ENCODE data around the gene FBXL20. TPM values are rescaled to one million over a fixed set of nuclear protein-coding genes. Genes with fewer than 3 reads are reported as not detected.

Gene FBXL20
- total RNA-seq, 2 donors from 2014 or later, result 22.4 to 43.6 TPM

DNA sequence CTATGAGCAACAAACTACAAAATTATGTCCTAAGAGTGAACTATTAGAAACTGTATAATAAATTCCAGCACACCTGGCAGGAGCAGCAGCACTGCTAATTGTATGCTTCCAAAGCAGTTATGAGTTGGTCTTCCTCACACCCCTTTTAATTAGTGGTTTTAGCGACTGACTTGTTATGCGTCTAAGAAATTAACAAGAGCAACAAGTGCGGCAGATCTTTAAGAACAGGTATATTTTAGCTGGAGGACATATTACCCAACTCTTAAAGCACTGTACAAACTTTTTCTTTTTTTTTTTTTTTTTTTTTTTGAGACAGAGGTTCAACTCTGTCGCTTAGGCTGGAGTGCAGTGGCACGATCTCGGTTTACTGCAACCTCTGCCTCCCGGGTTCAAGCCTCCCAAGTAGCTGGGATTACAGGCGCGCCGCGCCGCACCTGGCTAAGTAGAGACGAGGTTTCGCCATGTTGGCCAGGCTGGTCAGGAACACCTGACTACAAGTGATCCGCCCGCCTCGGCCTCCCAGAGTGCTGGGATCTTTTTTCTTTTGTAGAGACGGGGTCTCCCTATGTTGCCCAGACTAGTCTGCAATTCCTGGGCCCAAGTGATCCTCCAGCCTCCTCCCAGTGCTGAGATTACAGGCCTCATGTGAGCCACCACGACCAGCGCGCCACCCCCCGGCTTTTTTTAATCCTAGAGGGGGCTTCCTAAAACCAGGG lies 1.6 kb upstream of the FBXL20 start:
- intact Hi-C loops (cut with DNase I), result no loop called here
- 58% methylated on average over 22 of the region's 22 CpGs for WGBS
- Histone ChIP-seq H3K4me1 (replicated peaks) (peaks cover 5% of the 10 kb centered on the region), H3K4me3 (no peak overlapping the region), H3K9me3 (no peaks in the 10 kb centered on the region), H3K36me3 (peaks cover 0 to 5% of the 10 kb centered on the region in 2 donors), H3K27ac (no peak overlapping the region), H3K27me3 (replicated peaks; ENCODE audit: insufficient read depth) (no peaks in the 10 kb centered on the region)
- DNase-seq (ENCODE audit: low spot score), result no peak
- no peak for TF ChIP-seq POLR2AphosphoS5 (IDR thresholded peaks at IDR 0.05)
- TF ChIP-seq POLR2A (IDR thresholded peaks at IDR 0.05), result no peak
- no peak for TF ChIP-seq CTCF (IDR thresholded peaks at IDR 0.05)

- no peak for TF ChIP-seq POLR2A (IDR thresholded peaks at IDR 0.05)
- no peak for TF ChIP-seq CTCF (IDR thresholded peaks at IDR 0.05)
- peak; percentile 78 for TF ChIP-seq POLR2AphosphoS5 (IDR thresholded peaks at IDR 0.05)
- H3K36me3 ChIP-seq, result peaks cover 0 to 5% of the 10 kb centered on the region in 2 donors
- H3K4me1 ChIP-seq (replicated peaks), result peaks cover 5% of the 10 kb centered on the region
- no peaks in the 10 kb centered on the region for H3K27me3 ChIP-seq (replicated peaks; ENCODE audit: insufficient read depth)
- WGBS, result 1% methylated on average over 33 of the region's 53 CpGs
- intact Hi-C loops (cut with DNase I), result no loop called here
- DNase-seq (ENCODE audit: low spot score), result peak; percentile 92
- H3K9me3 ChIP-seq, result no peaks in the 10 kb centered on the region
- H3K27ac ChIP-seq, result peak overlapping the region; percentile 89 to 94
- H3K4me3 ChIP-seq, result peak overlapping the region; percentile 73 to 99
Observed at GRCh38 chr17:39402244-39402889, 941 bp upstream of the FBXL20 start.

DNA sequence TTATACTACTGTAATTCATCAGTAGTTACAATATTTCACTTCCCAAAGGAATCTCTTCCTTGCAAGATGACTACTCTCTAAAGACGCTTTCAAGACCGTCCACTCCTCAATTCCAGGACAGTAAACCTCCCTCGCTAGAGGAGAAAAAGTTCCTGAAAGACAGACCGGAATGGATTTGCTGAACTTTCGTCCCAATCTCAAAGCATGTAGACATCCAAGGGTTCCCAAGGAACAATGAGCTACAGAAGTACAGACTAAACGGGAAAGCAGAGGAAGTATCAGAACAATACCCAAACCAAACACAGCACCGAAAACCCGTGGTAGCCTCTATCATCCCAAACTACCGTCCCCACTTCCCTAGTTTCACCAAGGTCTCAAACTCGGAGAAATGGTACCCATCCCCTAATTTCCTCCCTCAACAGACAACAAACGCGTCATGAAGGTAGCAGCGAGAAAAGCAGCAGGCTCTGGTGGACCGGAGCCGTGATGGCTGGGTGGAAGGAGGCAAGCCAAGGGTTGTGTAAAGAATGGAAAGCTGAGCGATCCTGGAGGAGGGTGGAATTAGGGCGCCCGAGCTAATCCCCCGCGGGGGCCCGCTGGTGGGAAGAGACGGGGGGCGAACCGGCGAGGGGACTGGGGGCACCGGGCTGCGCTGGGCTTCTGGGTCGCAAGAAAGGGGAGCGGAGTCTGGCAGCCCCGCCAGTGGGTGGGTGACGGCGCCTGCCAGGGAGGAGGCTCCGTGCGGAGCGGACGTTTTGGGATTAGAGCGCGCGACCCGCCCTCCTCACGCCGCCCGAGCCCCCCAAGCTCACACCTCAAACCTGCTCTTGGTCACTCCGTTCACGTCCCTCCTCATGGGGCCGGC lies 647 bp downstream of the FBXL20 start:
- peaks cover 5% of the 10 kb centered on the region for H3K4me1 ChIP-seq (replicated peaks)
- H3K27me3 ChIP-seq (replicated peaks; ENCODE audit: insufficient read depth), result no peaks in the 10 kb centered on the region
- WGBS, result 1% methylated on average over 30 of the region's 46 CpGs
- peak overlapping the region; percentile 73 to 99 for H3K4me3 ChIP-seq
- intact Hi-C loops (cut with DNase I), result no loop called here
- H3K9me3 ChIP-seq, result no peaks in the 10 kb centered on the region
- TF ChIP-seq POLR2A (IDR thresholded peaks at IDR 0.05), result no peak
- TF ChIP-seq CTCF (IDR thresholded peaks at IDR 0.05), result no peak
- TF ChIP-seq POLR2AphosphoS5 (IDR thresholded peaks at IDR 0.05), result no peak
- H3K36me3 ChIP-seq, result peaks cover 0 to under 1% of the 10 kb centered on the region in 2 donors
- H3K27ac ChIP-seq, result peak overlapping the region; percentile 89 to 94
- no peak for DNase-seq (ENCODE audit: low spot score)

DNA sequence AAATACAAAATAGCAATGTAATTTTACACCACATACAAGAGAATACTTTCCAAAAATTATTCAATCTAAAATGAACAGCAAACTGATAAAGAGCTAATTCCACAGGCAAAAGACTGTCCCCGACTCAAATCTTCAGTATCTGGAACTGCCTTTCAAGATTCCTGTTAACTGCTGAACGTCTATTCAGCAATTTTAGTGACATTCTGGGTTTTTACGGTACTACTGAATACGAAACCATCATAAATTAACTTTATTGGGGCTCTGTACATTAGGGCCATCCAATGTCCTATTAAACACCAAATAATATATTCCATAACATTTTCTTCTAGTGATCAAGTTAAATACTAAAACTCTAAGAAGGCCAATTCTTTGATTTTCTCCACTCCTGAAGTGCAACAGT lies 1.6 kb downstream of the FBXL20 start:
- no peaks in the 10 kb centered on the region for H3K9me3 ChIP-seq
- H3K4me1 ChIP-seq (replicated peaks), result peaks cover 5% of the 10 kb centered on the region
- peak overlapping the region in 1 of 2 donors; percentile 73 for H3K4me3 ChIP-seq
- no peaks in the 10 kb centered on the region for H3K27me3 ChIP-seq (replicated peaks; ENCODE audit: insufficient read depth)
- TF ChIP-seq CTCF (IDR thresholded peaks at IDR 0.05) (no peak), POLR2A (IDR thresholded peaks at IDR 0.05) (no peak), POLR2AphosphoS5 (IDR thresholded peaks at IDR 0.05) (no peak)
- no peak for DNase-seq (ENCODE audit: low spot score)
- intact Hi-C loops (cut with DNase I), result no loop called here
- no peaks in the 10 kb centered on the region for H3K36me3 ChIP-seq
- H3K27ac ChIP-seq, result no peak overlapping the region
- 25% methylated on average over 4 of the region's 4 CpGs for WGBS

Data from prostate gland (tissue), 2 donors.